Forelimb muscle (tissue), 1 donor: ENCODE measurements around the gene UST. TPM values are rescaled to one million over a fixed set of nuclear protein-coding genes. Genes with fewer than 3 reads are reported as not detected.

ENCODE experiments used
- DNase-seq: peaks from one replicate; pipeline ENCODE4 v3.0.0-alpha.2; 2013; ENCODE audit warnings: low read depth
- polyA plus RNA-seq: library from polyadenylated mRNA; unstranded; fragments of 120-200 nt; gene quantifications from one replicate; pipeline ENCODE4 v1.2.1, GENCODE V29; 2013; ENCODE audit not compliant: insufficient read length

Gene UST
- polyA plus RNA-seq, 1 donor, result 5.8 TPM

GRCh38 chr6:148803979-148804378 lies 57.1 kb downstream of the UST start:
- DNase-seq, result no peak

- DNase-seq, result no peak
Measured at GRCh38 chr6:148805777-148806176, 58.9 kb downstream of the UST start.

- no peak for DNase-seq
Measured at GRCh38 chr6:148807784-148808183, 61.0 kb downstream of the UST start.

- no peak for DNase-seq
Measured at GRCh38 chr6:148808786-148809304, 62.0 kb downstream of the UST start.

- no peak for DNase-seq
Measured at GRCh38 chr6:148811459-148811858, 64.6 kb downstream of the UST start.

- DNase-seq, result no peak
Measured at GRCh38 chr6:148814082-148814790, 67.4 kb downstream of the UST start.

GRCh38 chr6:148814869-148815268 lies 68.0 kb downstream of the UST start:
- no peak for DNase-seq

- DNase-seq, result no peak
Measured at GRCh38 chr6:148816117-148816516, 69.3 kb downstream of the UST start.

GRCh38 chr6:148817689-148818088 lies 70.9 kb downstream of the UST start:
- no peak for DNase-seq

- no peak for DNase-seq
Measured at GRCh38 chr6:148818939-148819575, 72.2 kb downstream of the UST start.

- DNase-seq, result no peak
Measured at GRCh38 chr6:148819852-148820251, 73.0 kb downstream of the UST start.

- DNase-seq, result no peak
Measured at GRCh38 chr6:148822819-148823218, 76.0 kb downstream of the UST start.

- no peak for DNase-seq
Measured at GRCh38 chr6:148824291-148824690, 77.5 kb downstream of the UST start.

GRCh38 chr6:148824960-148825359 lies 78.1 kb downstream of the UST start:
- no peak for DNase-seq

- DNase-seq, result no peak
Measured at GRCh38 chr6:148825492-148825891, 78.7 kb downstream of the UST start.

GRCh38 chr6:148827416-148828045 lies 80.7 kb downstream of the UST start:
- DNase-seq, result no peak

- DNase-seq, result no peak
Measured at GRCh38 chr6:148828047-148828446, 81.2 kb downstream of the UST start.

GRCh38 chr6:148829415-148830101 lies 82.7 kb downstream of the UST start:
- no peak for DNase-seq

- no peak for DNase-seq
Measured at GRCh38 chr6:148830614-148831013, 83.8 kb downstream of the UST start.

GRCh38 chr6:148831064-148831463 lies 84.2 kb downstream of the UST start:
- no peak for DNase-seq

- DNase-seq, result no peak
Measured at GRCh38 chr6:148831531-148831930, 84.7 kb downstream of the UST start.

- peak; percentile 41 for DNase-seq
Measured at GRCh38 chr6:148835920-148836441, 89.2 kb downstream of the UST start.
